ENCODE measurements around the gene ETV3L.

ETV3L gene

GRCh38 chr1:157043685-157044084 is 55.9 kb downstream of the ETV3L start:
- ChIA-PET POLR2A (interaction anchor here (0.9 kb wide), 1 partner anchor 43 kb away, joined by 3 read pairs; no protein-coding TSS in a partner anchor), CTCF (interaction anchor here (0.6 to 1.7 kb wide), 5 partner anchors 12 to 292 kb away, joined by 3 to 6 read pairs (median 5); no protein-coding TSS in a partner anchor)
- Histone ChIP-seq H3K36me3 (ENCODE audit: control insufficient read depth in 2 of 2, insufficient read depth in 1 of 2, low read length in 2 of 2) (no peaks in the 10 kb centered on the region), H3K9me3 (ENCODE audit: control insufficient read depth, insufficient read depth, low read depth, low read length) (no peaks in the 10 kb centered on the region), H3K4me3 (ENCODE audit: low read depth, low read length) (peak overlapping the region; percentile 69), H3K4me1 (ENCODE audit: control insufficient read depth, insufficient read depth, low read length) (peaks cover 20% of the 10 kb centered on the region), H3K27ac (ENCODE audit: extremely low read depth, low read depth, low read length) (no peak overlapping the region; the same call in 1 of the 2 replicates)
- TF ChIP-seq GLIS2 (tag by site-specific recombination; IDR thresholded peaks at IDR 0.05) (no peak), ZBTB7A (tag by site-specific recombination; IDR thresholded peaks at IDR 0.05; ENCODE audit: low read depth) (no peak), ZNF174 (tag by site-specific recombination; IDR thresholded peaks at IDR 0.05) (no peak), ZNF404 (tag by site-specific recombination; IDR thresholded peaks at IDR 0.05) (no peak), ZNF600 (tag by site-specific recombination; IDR thresholded peaks at IDR 0.05) (peak; percentile 80)

GRCh38 chr1:157042846-157043245 is 56.8 kb downstream of the ETV3L start:
- ChIA-PET POLR2A (interaction anchor here (0.9 kb wide), 1 partner anchor 43 kb away, joined by 3 read pairs; no protein-coding TSS in a partner anchor), CTCF (interaction anchor here (1.4 to 1.6 kb wide), 2 partner anchors 11 to 38 kb away, joined by 3 to 5 read pairs; no protein-coding TSS in a partner anchor)
- H3K4me3 ChIP-seq (ENCODE audit: low read depth, low read length), result no peak overlapping the region
- no peaks in the 10 kb centered on the region for H3K36me3 ChIP-seq (ENCODE audit: control insufficient read depth in 2 of 2, insufficient read depth in 1 of 2, low read length in 2 of 2)
- no peaks in the 10 kb centered on the region for H3K9me3 ChIP-seq (ENCODE audit: control insufficient read depth, insufficient read depth, low read depth, low read length)
- no peak overlapping the region for H3K27ac ChIP-seq (ENCODE audit: extremely low read depth, low read depth, low read length)
- TF ChIP-seq SP2 (tag by site-specific recombination; IDR thresholded peaks at IDR 0.05), result no peak
- no peak for TF ChIP-seq ZNF37A (tag by site-specific recombination; IDR thresholded peaks at IDR 0.05)
- TF ChIP-seq, protein P1, sequence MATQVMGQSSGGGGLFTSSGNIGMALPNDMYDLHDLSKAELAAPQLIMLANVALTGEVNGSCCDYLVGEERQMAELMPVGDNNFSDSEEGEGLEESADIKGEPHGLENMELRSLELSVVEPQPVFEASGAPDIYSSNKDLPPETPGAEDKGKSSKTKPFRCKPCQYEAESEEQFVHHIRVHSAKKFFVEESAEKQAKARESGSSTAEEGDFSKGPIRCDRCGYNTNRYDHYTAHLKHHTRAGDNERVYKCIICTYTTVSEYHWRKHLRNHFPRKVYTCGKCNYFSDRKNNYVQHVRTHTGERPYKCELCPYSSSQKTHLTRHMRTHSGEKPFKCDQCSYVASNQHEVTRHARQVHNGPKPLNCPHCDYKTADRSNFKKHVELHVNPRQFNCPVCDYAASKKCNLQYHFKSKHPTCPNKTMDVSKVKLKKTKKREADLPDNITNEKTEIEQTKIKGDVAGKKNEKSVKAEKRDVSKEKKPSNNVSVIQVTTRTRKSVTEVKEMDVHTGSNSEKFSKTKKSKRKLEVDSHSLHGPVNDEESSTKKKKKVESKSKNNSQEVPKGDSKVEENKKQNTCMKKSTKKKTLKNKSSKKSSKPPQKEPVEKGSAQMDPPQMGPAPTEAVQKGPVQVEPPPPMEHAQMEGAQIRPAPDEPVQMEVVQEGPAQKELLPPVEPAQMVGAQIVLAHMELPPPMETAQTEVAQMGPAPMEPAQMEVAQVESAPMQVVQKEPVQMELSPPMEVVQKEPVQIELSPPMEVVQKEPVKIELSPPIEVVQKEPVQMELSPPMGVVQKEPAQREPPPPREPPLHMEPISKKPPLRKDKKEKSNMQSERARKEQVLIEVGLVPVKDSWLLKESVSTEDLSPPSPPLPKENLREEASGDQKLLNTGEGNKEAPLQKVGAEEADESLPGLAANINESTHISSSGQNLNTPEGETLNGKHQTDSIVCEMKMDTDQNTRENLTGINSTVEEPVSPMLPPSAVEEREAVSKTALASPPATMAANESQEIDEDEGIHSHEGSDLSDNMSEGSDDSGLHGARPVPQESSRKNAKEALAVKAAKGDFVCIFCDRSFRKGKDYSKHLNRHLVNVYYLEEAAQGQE (tag by site-specific recombination; IDR thresholded peaks at IDR 0.05), result no peak
- TF ChIP-seq ZSCAN4 (tag by site-specific recombination; IDR thresholded peaks at IDR 0.05), result no peak
- no peak for TF ChIP-seq ZNF768 (tag by site-specific recombination; IDR thresholded peaks at IDR 0.05)
- no peak for TF ChIP-seq ZNF433 (tag by site-specific recombination; IDR thresholded peaks at IDR 0.05; ENCODE audit: low read depth)
- no peak for TF ChIP-seq ZNF621 (tag by site-specific recombination; IDR thresholded peaks at IDR 0.05)
- no peak for TF ChIP-seq EGR2 (tag by site-specific recombination; IDR thresholded peaks at IDR 0.05; ENCODE audit: low read depth)
- no peak for TF ChIP-seq ZIC2 (tag by site-specific recombination; IDR thresholded peaks at IDR 0.05)
- H3K4me1 ChIP-seq (ENCODE audit: control insufficient read depth, insufficient read depth, low read length), result peaks cover 20% of the 10 kb centered on the region

All from HEK293 (cell line).